SKM-1 (cell line): ENCODE data around the gene LTO1.

Experiments
- DNase-seq: peaks from one replicate; lab custom pipeline; 2025; ENCODE audit not compliant: unreplicated experiment; lab: John Stamatoyannopoulos, UW

Gene LTO1

DNA sequence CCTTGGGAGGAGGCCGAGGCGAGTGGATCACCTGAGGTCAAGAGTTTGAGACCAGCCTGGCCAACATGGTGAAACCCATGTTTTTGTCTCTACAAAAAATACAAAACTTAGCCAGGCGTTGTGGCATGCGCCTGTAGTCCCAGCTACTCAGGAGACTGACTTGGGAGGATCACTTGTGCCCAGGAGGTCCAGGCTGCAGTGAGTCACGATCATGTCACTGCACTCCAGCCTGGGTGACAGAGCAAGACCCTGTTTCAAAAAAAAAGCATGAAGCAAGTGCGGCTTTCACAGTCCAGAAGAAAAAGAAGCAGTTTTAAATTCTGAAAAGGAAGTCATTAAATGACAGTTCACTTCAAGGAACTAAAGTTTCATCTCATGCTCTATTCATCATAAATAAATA is 7.1 kb upstream of the LTO1 start:
- no peak for DNase-seq

DNA sequence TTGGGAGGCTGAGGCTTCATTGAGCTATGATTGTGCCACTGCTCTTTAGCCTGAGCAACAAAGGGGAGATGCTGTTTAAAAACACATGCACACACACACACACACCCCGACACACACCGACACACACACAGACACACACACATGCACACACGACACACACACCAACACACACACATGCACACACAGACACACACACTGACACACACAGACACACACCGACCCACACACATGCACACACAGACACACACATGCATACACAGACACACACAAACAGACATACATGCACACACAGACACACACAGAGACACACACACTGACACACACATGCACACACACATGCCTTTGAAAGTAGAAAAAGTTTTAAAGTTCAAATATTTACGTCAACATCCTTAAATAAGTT is 5.5 kb upstream of the LTO1 start:
- no peak for DNase-seq

DNA sequence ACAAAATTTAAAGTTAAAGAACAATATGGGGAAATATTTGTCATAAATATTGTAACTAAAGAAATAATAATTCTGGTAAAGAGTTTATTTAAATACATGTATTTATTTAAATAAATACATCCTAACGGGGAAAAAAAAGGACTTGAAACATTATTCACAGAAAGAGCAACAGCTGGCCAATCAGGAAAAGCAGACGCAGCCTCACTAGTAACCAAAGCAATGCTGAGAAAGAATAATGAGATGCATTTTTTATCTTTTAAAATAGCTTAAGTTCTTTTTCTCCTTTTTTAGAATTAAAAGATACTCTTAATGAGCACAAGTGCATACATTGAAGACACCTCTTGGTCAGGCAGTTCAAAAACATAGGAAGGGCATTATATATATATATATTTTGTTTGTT is 2.6 kb upstream of the LTO1 start:
- no peak for DNase-seq

DNA sequence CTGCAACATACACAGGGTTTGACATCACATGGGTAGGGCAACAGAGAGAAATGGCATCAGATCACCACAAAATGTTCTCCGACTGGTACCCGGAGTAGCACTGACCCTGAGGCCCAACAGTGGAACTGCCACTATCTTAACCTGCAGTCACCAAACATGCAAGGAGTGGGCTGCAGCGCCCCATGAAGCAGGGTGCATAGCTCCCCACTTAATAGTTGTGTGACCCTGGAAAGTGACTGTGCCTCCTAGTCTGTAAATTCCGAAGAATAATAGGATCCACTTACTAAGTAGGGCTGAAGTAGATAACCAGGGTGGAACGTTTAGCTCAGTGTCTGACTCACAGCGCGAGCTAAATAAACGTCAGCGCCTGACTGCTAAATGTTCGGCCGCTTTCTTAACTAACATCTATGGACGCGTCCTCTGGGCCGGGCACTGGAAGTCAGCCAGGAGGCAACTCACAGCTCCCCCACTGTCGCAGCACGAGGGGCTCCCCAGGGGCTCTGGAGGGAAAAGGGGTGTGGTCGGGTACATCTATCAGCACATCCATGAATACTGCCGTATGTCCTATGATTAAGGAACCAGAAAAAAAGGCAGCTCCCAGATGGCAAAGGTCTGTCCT is 777 bp downstream of the LTO1 start:
- DNase-seq = no peak

DNA sequence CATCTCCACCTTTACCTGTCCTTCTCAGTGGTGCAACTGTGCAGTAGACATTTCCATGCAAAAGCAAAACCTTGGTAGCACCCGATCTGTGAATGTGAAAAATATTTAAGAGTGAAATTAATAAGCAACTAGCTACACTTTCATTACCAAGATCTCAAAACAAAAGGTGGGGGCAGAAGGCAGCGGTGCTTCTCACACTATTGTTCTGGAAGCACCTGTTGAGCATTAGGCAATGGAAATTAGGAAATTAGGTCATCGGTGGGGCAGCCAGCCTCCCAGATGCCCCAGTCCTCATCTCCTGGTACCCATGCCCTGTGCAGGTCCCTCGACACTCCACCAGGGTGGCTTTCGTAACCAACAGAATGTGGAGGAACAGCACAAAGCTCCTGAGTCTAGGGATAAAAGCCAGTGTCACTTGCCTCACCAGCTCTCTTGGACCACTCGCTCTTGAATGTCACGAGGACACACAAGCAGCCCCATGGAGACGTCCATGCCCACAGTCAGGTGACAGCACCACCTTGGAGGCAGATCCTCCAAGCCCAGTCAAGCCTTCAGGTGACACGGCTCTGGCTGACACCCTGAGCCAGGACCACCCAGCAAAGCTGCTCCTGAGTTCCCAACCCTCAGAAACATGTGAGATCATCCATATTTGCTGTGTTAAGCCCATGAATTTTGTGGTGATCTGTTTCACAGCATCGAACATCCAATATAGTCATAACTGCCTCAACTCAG is 3.3 kb downstream of the LTO1 start:
- DNase-seq = no peak

DNA sequence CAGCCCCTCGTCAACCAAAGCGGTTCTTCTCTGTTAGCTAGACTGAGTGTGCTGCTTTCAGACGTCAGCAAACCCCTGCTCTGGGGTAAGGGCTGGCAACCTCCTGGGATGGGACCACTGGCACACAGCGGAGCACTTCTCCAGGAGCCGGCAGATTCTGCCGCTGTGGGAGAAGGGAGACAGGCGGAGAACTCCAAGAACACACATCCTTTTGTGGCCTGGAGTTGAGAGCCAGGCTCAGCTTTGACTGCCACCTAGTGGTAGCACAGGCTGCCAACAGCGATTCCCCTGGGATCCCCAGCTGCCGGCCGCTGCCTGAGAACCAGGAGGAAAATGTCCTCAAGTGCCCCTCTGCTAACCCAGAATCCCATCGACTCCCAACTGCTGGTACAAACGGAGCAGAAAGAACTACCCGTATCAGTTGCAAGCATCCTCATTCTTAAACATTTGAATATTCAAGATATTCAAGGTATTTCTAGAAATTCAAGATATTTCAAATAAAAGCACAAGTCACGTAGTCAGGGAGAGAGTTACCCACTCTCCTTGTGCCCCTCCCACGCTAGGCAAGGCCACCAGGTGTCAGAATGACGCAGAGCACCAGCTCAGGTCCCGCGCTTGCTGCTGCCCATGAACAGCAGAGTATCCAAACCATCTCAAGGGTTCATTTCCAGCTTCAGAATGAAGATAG is 4.9 kb downstream of the LTO1 start:
- peak; percentile 50 for DNase-seq

DNA sequence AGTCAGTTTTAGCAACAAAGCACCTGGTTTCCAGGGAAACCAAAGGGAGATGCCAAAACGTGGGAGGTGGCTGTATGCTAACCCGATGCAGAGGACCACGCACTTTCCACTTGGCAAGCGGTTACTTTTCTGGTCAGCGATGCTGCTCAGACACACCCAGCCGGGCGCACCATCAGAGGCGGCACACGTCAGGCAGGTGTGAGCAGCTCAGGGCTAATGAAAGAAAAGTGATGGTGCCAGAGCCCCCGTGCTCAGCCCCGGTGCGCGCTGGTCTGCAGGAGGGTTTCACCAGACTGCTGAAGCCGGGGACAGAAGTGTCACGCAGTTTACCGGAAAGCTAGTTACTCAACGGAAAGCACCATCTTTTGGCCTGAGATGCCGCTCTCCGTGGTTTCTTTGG is 5.7 kb downstream of the LTO1 start:
- DNase-seq = no peak

DNA sequence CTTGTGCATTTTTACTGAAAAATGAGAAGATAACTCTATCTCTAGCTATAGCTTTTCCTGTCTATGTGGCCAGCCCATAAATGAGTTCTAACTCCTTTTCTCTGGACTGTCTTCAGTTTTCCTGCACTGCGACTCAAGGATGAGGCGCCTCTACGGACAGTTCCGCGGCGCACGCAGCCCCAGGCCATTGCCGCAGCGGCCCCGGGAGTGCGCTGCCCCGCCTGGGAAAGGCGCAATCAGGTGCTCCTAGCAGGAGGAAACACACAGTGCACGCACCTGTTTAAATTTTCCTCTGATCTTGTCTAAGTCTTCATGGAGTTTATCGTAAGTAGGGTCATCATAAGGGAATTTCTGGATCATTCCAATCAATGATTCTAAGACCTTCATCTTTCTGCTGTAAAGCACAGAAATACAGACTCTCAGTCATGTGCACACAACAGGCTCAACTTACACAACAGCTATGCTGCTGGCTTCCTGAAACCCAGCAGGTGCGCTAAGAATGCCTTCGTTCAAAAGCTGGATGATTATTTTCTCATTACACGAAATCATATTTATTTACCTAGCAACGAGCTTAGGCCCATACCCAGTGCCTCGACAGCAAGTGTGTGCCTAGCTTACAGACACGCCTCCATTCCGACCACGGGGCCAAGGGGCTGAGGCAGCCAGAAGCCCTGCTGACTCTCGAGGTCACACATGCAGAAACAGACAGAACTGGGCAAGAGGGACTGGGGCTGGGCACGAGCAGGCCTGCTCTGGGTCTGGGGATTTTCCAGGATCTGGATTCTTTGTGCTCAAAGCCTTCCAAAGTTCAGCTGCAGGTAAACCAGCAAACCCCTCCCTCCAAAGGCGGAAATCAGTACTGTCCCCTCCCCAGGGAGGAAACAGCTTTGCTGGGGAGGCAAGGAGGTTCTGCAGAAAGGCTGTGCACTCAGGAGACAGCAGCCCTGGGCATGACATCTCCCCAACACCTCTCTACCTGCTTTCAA is 7.2 kb downstream of the LTO1 start:
- DNase-seq = no peak

DNA sequence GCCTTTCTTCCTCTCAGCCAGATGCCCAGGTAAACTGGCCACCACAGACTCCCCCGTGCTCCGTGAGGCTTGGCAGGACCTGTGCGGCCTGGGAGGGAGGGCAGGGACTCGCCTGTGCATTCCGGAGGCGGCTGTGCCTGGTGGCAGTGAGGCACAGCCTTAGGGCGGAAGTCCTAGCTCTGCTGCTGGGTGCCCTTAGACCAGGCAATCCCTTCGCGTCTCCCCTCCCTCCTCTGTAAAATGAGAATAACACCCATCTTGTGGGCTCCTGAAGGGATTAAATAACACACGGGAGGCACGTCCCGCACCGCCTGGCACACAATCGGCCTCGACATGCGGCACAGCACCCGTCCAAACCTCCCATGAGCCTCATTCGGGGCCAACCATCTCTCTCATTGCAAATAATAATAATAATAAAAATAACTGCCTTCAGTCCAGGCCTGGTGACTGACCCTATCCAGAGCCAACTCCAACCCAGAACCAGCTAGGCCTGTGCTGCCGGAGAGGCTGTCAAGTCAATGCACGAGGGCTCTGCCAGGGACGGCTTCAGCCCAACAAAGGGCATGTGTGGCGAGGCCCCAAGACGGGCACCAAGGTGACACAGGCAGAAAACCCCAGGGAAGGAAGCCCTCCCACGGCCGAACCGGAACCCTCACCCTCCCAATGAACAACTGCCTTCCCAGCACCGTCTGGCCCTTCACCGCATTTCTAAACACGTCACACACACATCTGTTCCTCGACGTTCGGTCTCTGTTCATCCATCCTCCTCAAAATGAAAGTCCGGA is 8.2 kb downstream of the LTO1 start:
- no peak for DNase-seq

DNA sequence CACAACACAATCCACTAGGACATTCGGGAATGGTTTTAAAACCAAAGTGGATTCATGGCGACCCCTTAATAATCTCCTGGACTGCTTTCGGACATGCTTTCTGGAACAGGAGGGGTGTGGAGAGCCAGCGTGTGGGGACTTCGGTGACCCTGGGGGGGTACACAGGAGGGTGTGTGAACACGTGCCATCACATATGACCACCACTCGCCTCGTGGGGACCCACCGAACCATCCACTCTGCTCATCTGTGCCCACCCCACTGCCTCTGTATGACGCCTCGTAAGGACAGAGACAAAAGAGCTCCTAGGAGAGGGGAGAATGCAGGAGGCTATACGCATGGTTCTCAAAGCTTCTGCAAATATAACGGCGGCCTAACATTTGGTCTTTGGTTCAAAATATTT is 8.9 kb downstream of the LTO1 start:
- no peak for DNase-seq

DNA sequence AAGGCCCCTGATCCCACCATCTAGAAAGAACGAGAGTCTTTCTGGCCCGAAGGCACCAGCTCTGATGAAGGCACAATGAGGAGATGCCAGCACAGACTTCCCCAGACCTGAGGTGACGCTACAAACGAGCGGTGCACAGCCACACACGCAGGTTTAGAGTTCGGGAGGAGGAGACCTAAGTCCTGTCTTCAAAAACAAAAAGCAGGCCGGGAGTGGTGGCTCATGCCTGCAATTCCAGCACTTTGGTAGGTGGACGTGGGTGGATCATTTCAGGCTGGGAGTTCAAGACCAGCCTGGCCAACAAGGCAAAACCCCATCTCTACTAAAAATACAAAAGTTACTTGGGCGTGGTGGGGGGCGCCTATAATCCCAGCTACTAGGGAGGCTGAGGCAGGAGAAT is 9.5 kb downstream of the LTO1 start:
- no peak for DNase-seq

DNA sequence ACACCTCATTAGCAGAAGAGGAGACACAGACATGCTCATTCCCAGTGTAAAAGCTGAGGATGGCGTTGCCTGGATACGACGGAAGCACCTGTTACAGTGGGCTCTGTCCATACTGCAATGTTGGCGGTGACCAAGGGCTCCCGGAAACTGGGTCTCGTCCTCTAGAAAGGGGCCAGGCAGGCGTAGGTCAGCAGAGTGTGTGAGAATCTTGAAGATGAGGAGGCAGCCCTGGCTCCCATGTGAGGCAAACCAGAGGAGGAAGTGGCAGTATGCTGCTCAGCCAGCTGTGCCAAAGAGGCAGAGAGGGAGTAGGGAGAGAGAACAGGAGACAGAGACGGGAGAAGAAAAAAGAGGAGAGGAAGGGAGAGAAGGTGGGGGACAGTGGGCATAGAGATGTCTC is 10.3 kb downstream of the LTO1 start:
- no peak for DNase-seq

DNA sequence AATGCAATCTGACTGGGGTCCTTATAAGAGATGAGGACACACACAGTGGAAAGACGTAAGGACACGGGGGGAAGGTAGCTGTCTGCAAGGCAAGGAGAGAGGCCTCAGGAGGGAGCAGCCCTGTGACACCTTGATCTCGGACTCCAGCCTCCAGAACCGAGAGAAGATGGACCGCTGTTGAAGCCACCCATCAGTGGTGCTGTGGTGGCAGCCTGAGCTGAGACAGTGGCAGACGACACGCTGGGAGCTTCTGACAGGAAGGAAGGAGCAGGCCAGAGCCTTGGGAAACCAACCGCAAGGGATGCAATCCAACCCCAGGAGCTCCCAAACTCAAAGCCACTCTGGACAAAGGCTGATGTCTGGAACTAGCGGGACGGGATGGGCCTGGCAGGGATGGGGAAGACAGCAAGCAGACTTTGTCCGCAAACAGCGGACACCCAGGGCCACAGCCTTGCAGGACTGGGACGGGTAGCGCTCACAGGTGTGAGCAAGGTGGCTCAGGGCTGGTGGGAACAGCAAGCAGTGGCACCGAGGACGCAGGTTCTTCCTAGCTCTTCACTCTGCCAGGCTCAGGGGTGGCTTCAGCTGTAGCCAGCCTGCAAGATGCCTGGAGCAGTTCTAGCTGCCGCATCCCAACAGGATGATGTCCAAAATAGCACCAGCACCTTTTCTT is 10.9 kb downstream of the LTO1 start:
- no peak for DNase-seq

DNA sequence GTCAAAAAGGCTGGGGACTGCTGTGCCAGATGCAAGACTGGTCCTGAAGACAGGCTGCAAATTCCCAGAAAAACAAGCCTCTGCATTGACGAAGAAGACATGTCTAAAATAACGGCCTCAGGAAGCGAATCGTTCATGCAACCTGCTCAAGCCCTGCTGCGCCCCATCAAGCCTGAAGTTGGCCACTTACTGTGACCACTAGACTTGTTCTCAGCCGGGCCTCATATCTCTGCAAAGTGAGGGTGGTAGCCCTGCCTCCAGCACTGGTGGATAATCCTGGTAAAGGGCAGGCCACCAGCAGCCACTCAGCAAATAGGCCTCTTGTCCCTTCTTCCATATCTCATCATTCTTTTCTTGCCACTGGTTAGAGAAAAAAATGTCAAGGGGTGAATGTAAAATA is 11.8 kb downstream of the LTO1 start:
- no peak for DNase-seq

DNA sequence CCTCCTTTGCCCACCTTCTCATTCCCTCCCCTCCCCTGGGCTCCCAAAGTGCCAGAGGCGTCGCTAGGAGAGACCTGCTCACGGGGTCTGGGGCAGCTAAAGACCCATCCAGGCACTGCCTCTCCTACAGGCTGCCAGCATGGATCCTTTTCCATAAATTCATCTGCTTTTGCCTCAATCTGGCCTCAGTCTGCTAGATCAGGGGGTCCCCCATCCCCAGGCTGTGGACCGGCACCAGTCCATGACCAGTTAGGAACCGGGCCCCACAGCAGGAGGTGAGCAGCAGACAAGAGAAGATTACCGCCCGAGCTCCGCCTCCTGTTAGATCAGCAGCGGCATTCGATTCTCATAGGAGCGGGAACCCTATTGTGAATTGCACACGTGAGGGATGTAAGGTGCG is 12.3 kb downstream of the LTO1 start:
- DNase-seq = no peak

DNA sequence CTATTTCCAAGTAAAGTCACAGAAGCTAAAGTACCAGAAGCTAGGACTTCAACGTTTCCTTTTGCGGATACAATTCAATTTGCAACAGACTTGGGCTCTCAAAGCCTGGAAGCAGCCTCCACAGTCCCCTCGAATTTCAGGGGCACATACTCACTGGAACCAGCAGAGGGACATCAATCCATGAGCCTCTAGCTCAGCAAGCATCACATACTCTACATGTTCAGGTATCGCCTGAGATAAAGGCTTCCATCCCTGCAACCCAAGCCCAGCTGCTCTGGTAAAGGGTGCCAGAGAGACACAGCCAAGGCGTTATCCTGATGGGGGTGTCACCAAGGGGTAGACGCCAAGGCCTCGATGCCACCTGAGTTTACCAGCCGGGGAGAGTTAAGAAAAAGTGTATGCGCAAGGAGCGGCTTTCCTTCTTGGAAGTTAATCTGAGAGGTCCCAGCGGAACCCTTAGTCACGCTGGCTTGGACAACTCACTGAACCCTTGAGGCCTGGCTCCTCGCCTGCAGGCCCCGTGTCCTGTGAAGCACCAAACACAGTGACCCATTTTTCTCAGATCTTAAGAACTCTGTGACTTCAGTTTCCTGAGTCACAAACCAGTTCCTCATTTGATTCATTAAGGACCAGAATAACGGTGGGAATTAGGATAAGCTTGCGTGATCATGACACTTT is 13.0 kb downstream of the LTO1 start:
- no peak for DNase-seq

DNA sequence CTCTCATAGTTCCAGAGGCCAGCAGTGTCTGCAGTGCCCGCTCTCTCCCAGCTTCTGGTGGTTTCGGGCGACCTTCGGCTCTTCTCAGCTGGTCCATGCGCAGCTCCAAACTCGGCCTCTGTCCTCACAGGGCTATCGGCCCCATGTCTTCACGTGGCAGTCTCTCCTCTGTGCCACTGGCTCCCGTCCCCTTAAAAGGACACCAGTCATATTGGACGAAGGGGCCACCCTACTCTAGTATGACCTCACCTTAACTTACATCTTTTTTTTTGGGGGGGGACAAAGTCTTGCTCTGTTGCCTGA is 13.8 kb downstream of the LTO1 start:
- no peak for DNase-seq

DNA sequence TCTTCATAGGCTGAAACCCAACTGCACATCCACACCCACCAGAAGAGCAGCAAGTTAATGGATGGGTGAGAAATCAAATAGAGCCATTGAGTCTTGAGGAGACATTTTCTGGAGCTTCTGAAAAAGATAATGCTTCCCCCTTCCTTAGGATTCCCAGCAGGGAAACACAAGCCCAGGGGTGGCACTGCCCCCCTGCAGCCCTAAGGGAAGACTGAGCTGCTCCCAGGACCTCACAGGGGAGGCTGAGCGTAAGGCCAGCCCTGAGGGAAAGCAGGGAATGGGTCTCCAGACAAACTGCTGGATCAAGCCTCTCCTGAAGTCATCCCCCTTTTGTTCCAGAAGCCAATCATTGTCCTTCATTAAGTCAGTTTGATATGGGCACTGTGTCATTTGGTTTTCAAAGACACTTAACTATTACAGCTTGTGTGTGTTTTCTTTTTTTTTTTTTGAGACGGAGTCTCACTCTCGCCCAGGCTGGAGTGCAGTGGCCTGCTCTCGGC is 15.1 kb downstream of the LTO1 start:
- DNase-seq = no peak

DNA sequence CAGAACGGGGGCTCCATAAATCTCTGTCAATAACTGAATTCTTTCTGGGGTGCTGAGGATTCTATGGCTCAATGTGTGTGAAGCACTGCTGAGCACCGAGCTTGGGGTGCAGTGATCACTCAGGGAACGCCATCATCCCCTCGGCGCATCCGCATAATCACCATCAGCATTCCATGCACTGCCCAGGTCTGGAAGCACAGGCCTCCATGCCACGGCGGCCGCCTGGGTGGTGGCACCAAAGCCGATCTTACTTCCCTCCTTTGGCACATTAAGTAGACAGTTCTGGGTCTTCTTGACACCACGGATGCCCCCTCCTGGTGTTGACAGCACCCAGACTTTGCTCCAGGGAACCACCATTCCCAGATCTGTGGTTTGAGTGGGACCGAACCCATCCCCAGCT is 15.6 kb downstream of the LTO1 start:
- no peak for DNase-seq
